GM12872 (cell line): ENCODE measurements around the gene OCA2.

Experiments used
- TF ChIP-seq, protein P1 (sequence below): IDR thresholded peaks from 3 replicates; pipeline ENCODE4 v1.5.1; 2011; ENCODE audit warnings: low read depth, mild to moderate bottlenecking, low read length, moderate library complexity; ENCODE audit not compliant: insufficient read depth

Gene OCA2

DNA sequence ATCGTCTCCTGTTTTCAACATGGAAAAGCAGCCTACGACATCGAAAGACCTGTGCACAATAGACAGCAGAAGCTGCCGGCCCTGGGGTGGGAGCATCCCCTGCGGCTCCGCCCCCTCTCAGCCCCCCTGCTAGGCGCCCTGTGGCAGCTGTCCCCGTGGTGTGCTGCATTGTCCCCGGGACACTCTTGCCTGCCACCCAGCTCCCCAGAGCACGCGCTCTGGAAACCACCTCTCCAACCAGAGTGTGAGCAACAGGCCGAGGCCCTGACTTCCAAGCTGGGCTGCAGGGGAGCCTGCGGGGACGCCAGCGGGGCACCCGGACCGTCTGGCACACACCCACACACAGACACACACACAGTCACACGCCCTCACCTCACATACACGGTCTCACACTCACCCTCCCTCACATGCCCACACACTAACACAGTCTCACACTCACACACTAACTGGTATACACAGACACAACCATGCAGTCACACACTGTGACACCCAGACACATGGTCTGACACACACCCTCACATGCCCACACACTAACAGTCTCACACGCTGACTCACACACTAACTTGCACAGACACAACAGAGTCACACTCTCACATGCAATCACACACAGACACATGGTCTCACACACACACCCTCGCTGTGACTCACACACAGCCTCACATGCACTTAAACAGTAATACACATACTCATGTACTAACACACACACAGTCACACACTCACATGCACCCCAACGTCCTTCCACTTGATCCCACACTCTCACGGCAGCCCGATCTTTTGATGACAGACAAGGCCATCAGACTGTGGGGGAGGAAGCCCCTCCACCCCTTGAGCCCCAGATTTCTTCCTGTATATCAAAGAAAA lies 94.7 kb downstream of the OCA2 start:
- TF ChIP-seq, protein P1, sequence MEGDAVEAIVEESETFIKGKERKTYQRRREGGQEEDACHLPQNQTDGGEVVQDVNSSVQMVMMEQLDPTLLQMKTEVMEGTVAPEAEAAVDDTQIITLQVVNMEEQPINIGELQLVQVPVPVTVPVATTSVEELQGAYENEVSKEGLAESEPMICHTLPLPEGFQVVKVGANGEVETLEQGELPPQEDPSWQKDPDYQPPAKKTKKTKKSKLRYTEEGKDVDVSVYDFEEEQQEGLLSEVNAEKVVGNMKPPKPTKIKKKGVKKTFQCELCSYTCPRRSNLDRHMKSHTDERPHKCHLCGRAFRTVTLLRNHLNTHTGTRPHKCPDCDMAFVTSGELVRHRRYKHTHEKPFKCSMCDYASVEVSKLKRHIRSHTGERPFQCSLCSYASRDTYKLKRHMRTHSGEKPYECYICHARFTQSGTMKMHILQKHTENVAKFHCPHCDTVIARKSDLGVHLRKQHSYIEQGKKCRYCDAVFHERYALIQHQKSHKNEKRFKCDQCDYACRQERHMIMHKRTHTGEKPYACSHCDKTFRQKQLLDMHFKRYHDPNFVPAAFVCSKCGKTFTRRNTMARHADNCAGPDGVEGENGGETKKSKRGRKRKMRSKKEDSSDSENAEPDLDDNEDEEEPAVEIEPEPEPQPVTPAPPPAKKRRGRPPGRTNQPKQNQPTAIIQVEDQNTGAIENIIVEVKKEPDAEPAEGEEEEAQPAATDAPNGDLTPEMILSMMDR = no peak

DNA sequence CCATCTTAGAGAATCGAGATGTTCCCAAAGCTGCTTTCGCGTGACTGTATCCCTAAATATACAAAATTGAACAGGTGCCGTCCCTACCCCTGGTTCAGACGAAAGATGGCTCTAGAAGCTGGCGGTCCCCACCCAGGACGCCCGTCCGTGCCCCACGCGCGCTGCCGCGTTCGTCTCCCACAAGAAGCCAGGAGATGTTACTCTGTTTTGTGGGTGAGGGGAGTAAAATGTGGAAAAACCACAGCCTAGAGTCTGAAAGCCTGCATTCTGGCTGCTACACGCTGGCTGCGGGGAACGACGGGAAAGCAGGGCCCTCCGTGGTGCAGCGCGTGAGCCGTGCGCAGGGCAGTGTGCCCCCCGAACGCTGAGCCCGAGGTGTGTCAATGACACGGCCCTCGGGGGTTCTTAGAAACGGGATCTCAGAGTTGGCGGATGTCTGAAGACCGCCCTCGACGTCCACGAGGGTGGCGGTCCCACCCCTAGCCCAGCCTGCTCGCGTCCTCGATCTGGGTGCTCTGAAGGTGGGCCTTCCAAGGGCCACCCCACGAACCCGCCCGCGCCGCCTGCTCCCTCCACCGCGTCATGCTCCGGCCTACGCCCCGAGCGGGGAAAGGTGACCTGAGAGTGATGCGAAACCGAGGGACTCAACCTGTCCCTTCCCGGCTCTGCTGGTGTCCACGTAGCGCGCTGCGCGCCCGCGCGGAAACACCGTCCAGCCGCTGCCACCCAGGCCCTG lies 95.6 kb downstream of the OCA2 start:
- TF ChIP-seq, protein P1 = no peak

- TF ChIP-seq, protein P1 = no peak
Measured at GRCh38 chr15:28002867-28003266, 96.2 kb downstream of the OCA2 start.

DNA sequence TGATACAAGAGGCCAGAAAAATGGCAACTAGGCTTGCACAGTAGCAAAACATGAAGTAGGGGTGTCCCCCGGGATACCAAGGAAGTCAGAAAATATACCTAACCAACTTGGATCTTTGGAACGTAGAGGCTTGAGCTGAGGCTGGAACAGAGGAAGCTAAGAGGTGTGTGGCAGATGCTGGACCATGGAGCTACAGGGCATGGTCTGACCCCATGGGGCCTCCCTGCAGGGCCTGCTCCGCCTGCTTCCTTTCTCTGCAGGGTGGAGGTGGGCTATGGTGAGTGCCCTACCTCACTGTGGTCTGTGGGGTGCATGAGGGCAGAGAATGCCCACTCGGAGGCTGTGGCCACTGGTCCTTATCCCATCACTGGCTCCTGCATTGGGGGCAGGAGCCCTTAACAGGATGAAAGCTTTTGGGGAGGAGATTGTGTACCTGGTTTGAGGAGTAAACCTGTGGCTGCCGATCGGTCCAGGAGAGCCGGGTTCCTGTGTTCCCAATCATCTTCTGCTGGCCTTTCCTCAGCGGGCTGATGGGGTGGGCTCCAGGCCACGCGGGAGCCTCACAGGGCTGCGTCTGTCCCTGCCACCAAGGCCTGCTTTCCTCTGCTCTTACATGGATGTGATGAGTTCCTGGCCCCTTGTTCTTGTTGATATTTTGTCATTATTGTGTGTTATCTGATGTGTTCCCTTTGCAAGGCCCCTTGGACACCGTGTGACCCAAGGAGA lies 96.8 kb downstream of the OCA2 start:
- TF ChIP-seq, protein P1 = no peak

- TF ChIP-seq, protein P1 = no peak
Measured at GRCh38 chr15:28001641-28002040, 97.5 kb downstream of the OCA2 start.

DNA sequence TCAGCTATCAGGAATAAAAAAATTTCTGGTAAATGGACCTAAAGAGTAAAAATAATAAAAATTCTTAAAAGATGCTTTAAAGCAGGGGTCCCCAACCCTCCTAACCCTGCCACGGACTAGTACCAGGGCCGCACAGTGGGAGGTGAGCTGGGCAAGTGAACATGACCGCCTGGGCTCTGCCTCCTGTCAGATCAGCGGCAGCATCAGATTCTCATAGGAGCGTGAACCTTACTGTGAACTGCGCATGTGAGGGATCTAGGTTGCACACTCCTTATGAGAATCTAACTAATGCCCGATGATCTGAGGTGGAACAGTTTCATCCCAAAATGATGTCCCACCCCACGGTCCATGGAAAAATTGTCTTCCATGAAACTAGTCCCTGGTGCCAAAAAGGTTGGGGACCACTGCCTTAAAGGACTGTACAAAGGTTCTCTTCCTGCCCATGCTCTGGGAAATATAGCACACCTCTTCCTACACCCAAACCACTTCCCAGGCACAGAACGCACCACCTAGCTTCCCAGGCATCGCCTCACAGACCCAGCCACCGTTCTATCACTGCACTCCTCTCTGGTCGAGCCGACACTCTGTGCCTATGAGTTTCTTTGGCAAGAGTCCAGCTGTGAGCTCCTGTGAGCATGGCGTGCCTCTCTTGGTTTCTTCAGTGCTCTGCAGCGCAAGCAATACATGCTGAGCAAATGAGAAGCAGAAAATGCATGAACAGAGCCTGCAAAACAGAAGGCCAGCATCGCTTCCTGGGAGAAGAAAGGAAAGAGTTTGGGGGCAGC lies 104.9 kb downstream of the OCA2 start:
- TF ChIP-seq, protein P1 = no peak
